CD4-positive, alpha-beta T cell (primary cell): Measurements from ENCODE around the gene RPAP3. TPM values are rescaled to one million over a fixed set of nuclear protein-coding genes. Genes with fewer than 3 reads are reported as not detected.
A peak's percentile ranks its signal among the peaks of the same experiment; 100 is the strongest.

ENCODE experiments used
- ATAC-seq: fragments of 200-7000 bp; cut with Tn5 transposase; one replicate; pipeline ENCODE4 v1.10.0; 2022; ENCODE audit warnings: mild to moderate bottlenecking; ENCODE audit not compliant: poor library complexity
- CTCF ChIA-PET: fragments of 350-600 bp; sonication (Branson Sonifier 250); formaldehyde crosslinking; loops from one replicate; lab custom pipeline; 2021; ENCODE audit warnings: antibody characterized with exemption, inconsistent platforms; lab: Charles Lee
- POLR2A ChIA-PET: fragments of 350-600 bp; sonication (Branson Sonifier 250); formaldehyde crosslinking; loops from one replicate; lab custom pipeline; 2021; ENCODE audit warnings: antibody characterized with exemption, inconsistent platforms; lab: Charles Lee
- DNase-seq, 14 experiments: peaks; one replicate each; pipeline ENCODE4 v3.0.0-alpha.2; 2013 to 2020; ENCODE audit warnings: mixed read lengths in 2 of 14
- H3K27ac ChIP-seq, 2 donors: one replicate each; pipeline versions ENCODE4 v1.5.1 to v1.7.0; 2013; ENCODE audit warnings: low read length in 2 of 2, low read depth in 1 of 2, mild to moderate bottlenecking in 1 of 2
- H3K27me3 ChIP-seq, 2 experiments: 1 replicate in 1 of 2; 2 replicates in 1 of 2; pipeline versions ENCODE4 v1.6.1 to v1.7.0; 2013; ENCODE audit warnings: low read length in 2 of 2, control low read depth in 1 of 2, mild to moderate bottlenecking in 1 of 2, moderate library complexity in 1 of 2; ENCODE audit not compliant: insufficient read depth in 2 of 2, control insufficient read depth in 1 of 2
- H3K36me3 ChIP-seq: one replicate; pipeline ENCODE4 v1.6.1; 2013; ENCODE audit warnings: low read length, control low read depth; ENCODE audit not compliant: insufficient read depth
- H3K4me1 ChIP-seq: one replicate; pipeline ENCODE4 v1.6.1; 2013; ENCODE audit warnings: low read length, control low read depth; ENCODE audit not compliant: insufficient read depth
- H3K4me3 ChIP-seq: one replicate; pipeline ENCODE4 v1.5.1; 2013; ENCODE audit warnings: mild to moderate bottlenecking, low read length, moderate library complexity
- H3K9me3 ChIP-seq, 2 experiments: 1 replicate in 1 of 2; 2 replicates in 1 of 2; pipeline versions ENCODE4 v1.6.1 to v1.7.0; 2013; ENCODE audit warnings: low read length in 2 of 2, mild to moderate bottlenecking in 2 of 2, control low read depth in 1 of 2, moderate library complexity in 1 of 2; ENCODE audit not compliant: control insufficient read depth in 1 of 2, insufficient read depth in 1 of 2
- H3K27ac Mint-ChIP-seq: one replicate; pipeline ENCODE4 v1.8.0; 2020; ENCODE audit warnings: mixed read lengths
- H3K27me3 Mint-ChIP-seq: one replicate; pipeline ENCODE4 v1.8.0; 2021; ENCODE audit warnings: mixed read lengths
- H3K36me3 Mint-ChIP-seq: one replicate; pipeline ENCODE4 v1.8.0; 2021; ENCODE audit warnings: low read depth, mixed read lengths
- H3K4me1 Mint-ChIP-seq: one replicate; pipeline ENCODE4 v1.8.0; 2021; ENCODE audit warnings: low read depth, mixed read lengths
- H3K4me3 Mint-ChIP-seq: one replicate; pipeline ENCODE4 v1.8.0; 2020; ENCODE audit warnings: mild to moderate bottlenecking, mixed read lengths
- H3K9me3 Mint-ChIP-seq: one replicate; pipeline ENCODE4 v1.8.0; 2020; ENCODE audit warnings: mixed read lengths
- intact Hi-C, 2 experiments: fragments of 100-400 bp; cut with DNase I in 1 of 2; cut with micrococcal nuclease in 1 of 2; formaldehyde crosslinking; loops; one replicate each; pipeline versions ENCODE4 v1.15.1 to v1.9.0; 2023 to 2025; cut with DNase I, micrococcal nuclease
- total RNA-seq, 174 experiments: library from RNA in 2 of 174; stranded (reverse) in 2 of 174; gene quantifications; one replicate each; pipeline ENCODE4 v1.2.3 and lab custom pipeline; 2021 to 2026
- TF ChIP-seq, protein P1 (sequence below): fragments of 200-600 bp; IDR thresholded peaks from one replicate; pipeline ENCODE4 v1.8.0; 2022; ENCODE audit warnings: antibody characterized with exemption, mild to moderate bottlenecking

Gene RPAP3
- total RNA-seq, 2 experiments from 2014 or later: 24.6 to 26.4 TPM

DNA sequence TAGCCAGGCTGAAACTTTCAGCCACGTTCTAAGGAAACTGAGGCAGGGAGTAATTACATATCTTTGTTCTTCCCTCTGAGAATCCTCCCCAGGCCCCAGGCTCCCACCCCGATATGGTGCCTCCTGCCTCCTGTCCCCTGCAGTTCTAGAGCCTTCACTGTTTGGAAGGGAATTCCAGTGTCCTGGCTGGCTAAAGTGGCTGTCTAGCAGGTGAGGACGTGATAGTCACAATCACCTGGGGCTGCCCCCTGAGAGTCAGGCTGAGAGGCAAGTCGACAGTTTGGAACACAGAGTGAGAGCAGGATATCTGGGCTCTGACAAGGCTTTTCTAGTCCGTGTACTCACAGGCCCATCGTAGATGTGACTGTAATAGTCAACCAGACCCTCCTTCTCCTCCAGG lies 6.3 kb upstream of the RPAP3 start:
- no peaks in the 10 kb centered on the region for H3K27me3 ChIP-seq
- no peak for DNase-seq
- no peak for ATAC-seq
- TF ChIP-seq, protein P1, sequence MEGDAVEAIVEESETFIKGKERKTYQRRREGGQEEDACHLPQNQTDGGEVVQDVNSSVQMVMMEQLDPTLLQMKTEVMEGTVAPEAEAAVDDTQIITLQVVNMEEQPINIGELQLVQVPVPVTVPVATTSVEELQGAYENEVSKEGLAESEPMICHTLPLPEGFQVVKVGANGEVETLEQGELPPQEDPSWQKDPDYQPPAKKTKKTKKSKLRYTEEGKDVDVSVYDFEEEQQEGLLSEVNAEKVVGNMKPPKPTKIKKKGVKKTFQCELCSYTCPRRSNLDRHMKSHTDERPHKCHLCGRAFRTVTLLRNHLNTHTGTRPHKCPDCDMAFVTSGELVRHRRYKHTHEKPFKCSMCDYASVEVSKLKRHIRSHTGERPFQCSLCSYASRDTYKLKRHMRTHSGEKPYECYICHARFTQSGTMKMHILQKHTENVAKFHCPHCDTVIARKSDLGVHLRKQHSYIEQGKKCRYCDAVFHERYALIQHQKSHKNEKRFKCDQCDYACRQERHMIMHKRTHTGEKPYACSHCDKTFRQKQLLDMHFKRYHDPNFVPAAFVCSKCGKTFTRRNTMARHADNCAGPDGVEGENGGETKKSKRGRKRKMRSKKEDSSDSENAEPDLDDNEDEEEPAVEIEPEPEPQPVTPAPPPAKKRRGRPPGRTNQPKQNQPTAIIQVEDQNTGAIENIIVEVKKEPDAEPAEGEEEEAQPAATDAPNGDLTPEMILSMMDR: no peak
- H3K4me1 ChIP-seq: peaks cover 31% of the 10 kb centered on the region
- POLR2A ChIA-PET: no interaction called here
- H3K4me3 Mint-ChIP-seq: no peak overlapping the region
- H3K27me3 Mint-ChIP-seq: no peaks in the 10 kb centered on the region
- no peaks in the 10 kb centered on the region for H3K36me3 Mint-ChIP-seq
- CTCF ChIA-PET: no interaction called here
- no peak overlapping the region for H3K27ac Mint-ChIP-seq
- H3K9me3 ChIP-seq: no peaks in the 10 kb centered on the region
- H3K9me3 Mint-ChIP-seq: no peaks in the 10 kb centered on the region
- peaks cover 42% of the 10 kb centered on the region for H3K4me1 Mint-ChIP-seq
- H3K36me3 ChIP-seq: no peaks in the 10 kb centered on the region
- intact Hi-C loops: loop anchor here (10.0 kb wide), 3 partner anchors 643 to 903 kb away; partner anchors contain the start of gene ZNF641 (in 1 of the 2)
- H3K27ac ChIP-seq: no peak overlapping the region
- no peak overlapping the region for H3K4me3 ChIP-seq

DNA sequence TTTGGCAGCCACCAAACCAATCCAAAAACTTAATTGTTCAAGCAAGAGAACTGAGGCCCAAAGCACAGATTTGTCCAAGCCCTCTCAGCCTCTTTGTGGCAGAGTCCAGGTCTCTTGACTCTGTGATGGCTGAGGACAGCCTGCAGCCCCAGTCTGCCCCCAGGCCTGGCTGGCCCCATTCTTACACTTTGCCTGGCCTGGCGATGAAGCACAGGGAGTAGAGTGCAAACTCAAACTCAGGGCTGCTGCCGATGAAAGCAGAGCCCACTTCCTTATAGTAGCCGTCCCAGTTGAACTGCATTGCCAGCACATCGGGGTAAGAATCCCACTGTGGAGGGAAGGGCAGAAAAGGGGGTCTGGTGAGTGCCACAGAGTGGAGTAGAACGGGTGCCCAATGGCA lies 5.6 kb upstream of the RPAP3 start:
- peaks cover 1% of the 10 kb centered on the region for H3K36me3 Mint-ChIP-seq
- H3K4me1 Mint-ChIP-seq: peaks cover 44% of the 10 kb centered on the region
- H3K27ac ChIP-seq: no peak overlapping the region
- DNase-seq: no peak
- ChIA-PET POLR2A (no interaction called here), CTCF (interaction anchor here (1.0 kb wide), 1 partner anchor 238 kb away, joined by 4 read pairs; no protein-coding TSS in a partner anchor)
- no peaks in the 10 kb centered on the region for H3K9me3 ChIP-seq
- intact Hi-C loops: loop anchor here (10.0 kb wide), 3 partner anchors 643 to 903 kb away; partner anchors contain the start of gene ZNF641 (in 1 of the 2)
- no peak overlapping the region for H3K27ac Mint-ChIP-seq
- H3K9me3 Mint-ChIP-seq: no peaks in the 10 kb centered on the region
- H3K27me3 Mint-ChIP-seq: no peaks in the 10 kb centered on the region
- ATAC-seq: no peak
- TF ChIP-seq, protein P1: no peak
- no peaks in the 10 kb centered on the region for H3K36me3 ChIP-seq
- no peaks in the 10 kb centered on the region for H3K27me3 ChIP-seq
- peaks cover 29% of the 10 kb centered on the region for H3K4me1 ChIP-seq
- no peak overlapping the region for H3K4me3 Mint-ChIP-seq
- H3K4me3 ChIP-seq: no peak overlapping the region

DNA sequence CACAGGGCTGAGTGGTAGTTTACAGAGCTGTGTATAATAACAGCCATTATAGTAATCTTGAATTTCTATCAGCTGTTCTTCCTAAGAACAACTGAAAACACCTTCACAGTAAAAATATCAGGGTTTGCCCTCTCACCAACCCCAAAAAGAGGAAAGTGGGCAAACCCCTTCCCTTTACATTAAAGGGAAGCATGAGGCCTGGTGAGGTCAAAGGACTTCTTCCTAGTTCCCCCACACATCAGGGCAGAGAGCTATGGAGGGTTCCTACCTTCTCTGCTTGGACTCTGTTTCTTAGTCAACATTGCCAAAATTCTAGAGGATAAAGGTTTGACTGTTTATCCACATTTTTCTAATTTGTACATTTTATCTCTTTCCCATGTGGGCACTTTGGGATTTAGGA lies 4.4 kb upstream of the RPAP3 start:
- Mint-ChIP-seq H3K4me3 (no peak overlapping the region), H3K27me3 (no peaks in the 10 kb centered on the region), H3K27ac (no peak overlapping the region), H3K36me3 (peaks cover 10% of the 10 kb centered on the region), H3K9me3 (no peaks in the 10 kb centered on the region), H3K4me1 (peaks cover 49% of the 10 kb centered on the region)
- Histone ChIP-seq H3K36me3 (no peaks in the 10 kb centered on the region), H3K27me3 (no peaks in the 10 kb centered on the region), H3K9me3 (no peaks in the 10 kb centered on the region), H3K4me1 (peaks cover 24% of the 10 kb centered on the region), H3K27ac (no peak overlapping the region), H3K4me3 (no peak overlapping the region)
- TF ChIP-seq, protein P1: no peak
- POLR2A ChIA-PET: no interaction called here
- intact Hi-C loops: loop anchor here (10.0 kb wide), 3 partner anchors 645 to 905 kb away; partner anchors contain the start of gene ZNF641 (in 1 of the 2)
- CTCF ChIA-PET: interaction anchor here (1.0 kb wide), 1 partner anchor 239 kb away, joined by 4 read pairs; no protein-coding TSS in a partner anchor
- DNase-seq (peak in 1 of 14 experiments; percentile 26), ATAC-seq (no peak)
